ENCODE data around the gene GOLGA7B.

The GOLGA7B gene

GRCh38 chr10:97907830-97908229 lies 58.2 kb downstream of the GOLGA7B start:
- Histone ChIP-seq H3K4me1 (ENCODE audit: control insufficient read depth, insufficient read depth, low read length) (no peaks in the 10 kb centered on the region), H3K27ac (ENCODE audit: low read depth, low read length) (no peak overlapping the region), H3K4me3 (ENCODE audit: low read length) (no peak overlapping the region), H3K27me3 (ENCODE audit: control insufficient read depth, insufficient read depth, low read length) (no peaks in the 10 kb centered on the region), H3K9ac (ENCODE audit: low read length) (no peak overlapping the region), H3K36me3 (ENCODE audit: control insufficient read depth, insufficient read depth, low read length) (no peaks in the 10 kb centered on the region)

GRCh38 chr10:97910661-97911060 lies 61.0 kb downstream of the GOLGA7B start:
- Histone ChIP-seq H3K27me3 (ENCODE audit: control insufficient read depth, insufficient read depth, low read length) (no peaks in the 10 kb centered on the region), H3K27ac (ENCODE audit: low read depth, low read length) (no peak overlapping the region), H3K9ac (ENCODE audit: low read length) (no peak overlapping the region), H3K36me3 (ENCODE audit: control insufficient read depth, insufficient read depth, low read length) (no peaks in the 10 kb centered on the region), H3K4me1 (ENCODE audit: control insufficient read depth, insufficient read depth, low read length) (no peaks in the 10 kb centered on the region), H3K4me3 (ENCODE audit: low read length) (no peak overlapping the region)

GRCh38 chr10:97911217-97911616 lies 61.6 kb downstream of the GOLGA7B start:
- no peaks in the 10 kb centered on the region for H3K36me3 ChIP-seq (ENCODE audit: control insufficient read depth, insufficient read depth, low read length)
- no peak overlapping the region for H3K27ac ChIP-seq (ENCODE audit: low read depth, low read length)
- H3K9ac ChIP-seq (ENCODE audit: low read length) = no peak overlapping the region
- H3K4me1 ChIP-seq (ENCODE audit: control insufficient read depth, insufficient read depth, low read length) = no peaks in the 10 kb centered on the region
- H3K27me3 ChIP-seq (ENCODE audit: control insufficient read depth, insufficient read depth, low read length) = no peaks in the 10 kb centered on the region
- no peak overlapping the region for H3K4me3 ChIP-seq (ENCODE audit: low read length)

- H3K4me1 ChIP-seq (ENCODE audit: control insufficient read depth, insufficient read depth, low read length) = no peaks in the 10 kb centered on the region
- H3K27me3 ChIP-seq (ENCODE audit: control insufficient read depth, insufficient read depth, low read length) = no peaks in the 10 kb centered on the region
- no peak overlapping the region for H3K4me3 ChIP-seq (ENCODE audit: low read length)
- no peak overlapping the region for H3K27ac ChIP-seq (ENCODE audit: low read depth, low read length)
- no peak overlapping the region for H3K9ac ChIP-seq (ENCODE audit: low read length)
- no peaks in the 10 kb centered on the region for H3K36me3 ChIP-seq (ENCODE audit: control insufficient read depth, insufficient read depth, low read length)
Observed at GRCh38 chr10:97913193-97913592, 63.5 kb downstream of the GOLGA7B start.

- H3K36me3 ChIP-seq (ENCODE audit: control insufficient read depth, insufficient read depth, low read length) = no peaks in the 10 kb centered on the region
- no peaks in the 10 kb centered on the region for H3K27me3 ChIP-seq (ENCODE audit: control insufficient read depth, insufficient read depth, low read length)
- no peak overlapping the region for H3K4me3 ChIP-seq (ENCODE audit: low read length)
- H3K9ac ChIP-seq (ENCODE audit: low read length) = no peak overlapping the region
- H3K4me1 ChIP-seq (ENCODE audit: control insufficient read depth, insufficient read depth, low read length) = no peaks in the 10 kb centered on the region
- no peak overlapping the region for H3K27ac ChIP-seq (ENCODE audit: low read depth, low read length)
Observed at GRCh38 chr10:97913614-97914013, 64.0 kb downstream of the GOLGA7B start.

GRCh38 chr10:97914171-97914836 lies 64.7 kb downstream of the GOLGA7B start:
- no peak overlapping the region for H3K27ac ChIP-seq (ENCODE audit: low read depth, low read length)
- no peak overlapping the region for H3K4me3 ChIP-seq (ENCODE audit: low read length)
- no peak overlapping the region for H3K9ac ChIP-seq (ENCODE audit: low read length)
- no peaks in the 10 kb centered on the region for H3K36me3 ChIP-seq (ENCODE audit: control insufficient read depth, insufficient read depth, low read length)
- H3K27me3 ChIP-seq (ENCODE audit: control insufficient read depth, insufficient read depth, low read length) = no peaks in the 10 kb centered on the region
- no peaks in the 10 kb centered on the region for H3K4me1 ChIP-seq (ENCODE audit: control insufficient read depth, insufficient read depth, low read length)

GRCh38 chr10:97914837-97915211 lies 65.2 kb downstream of the GOLGA7B start:
- Histone ChIP-seq H3K27ac (ENCODE audit: low read depth, low read length) (no peak overlapping the region), H3K36me3 (ENCODE audit: control insufficient read depth, insufficient read depth, low read length) (no peaks in the 10 kb centered on the region), H3K4me3 (ENCODE audit: low read length) (no peak overlapping the region), H3K4me1 (ENCODE audit: control insufficient read depth, insufficient read depth, low read length) (no peaks in the 10 kb centered on the region), H3K9ac (ENCODE audit: low read length) (no peak overlapping the region), H3K27me3 (ENCODE audit: control insufficient read depth, insufficient read depth, low read length) (no peaks in the 10 kb centered on the region)

GRCh38 chr10:97915346-97916131 lies 65.9 kb downstream of the GOLGA7B start:
- Histone ChIP-seq H3K9ac (ENCODE audit: low read length) (no peak overlapping the region), H3K27me3 (ENCODE audit: control insufficient read depth, insufficient read depth, low read length) (no peaks in the 10 kb centered on the region), H3K4me1 (ENCODE audit: control insufficient read depth, insufficient read depth, low read length) (no peaks in the 10 kb centered on the region), H3K36me3 (ENCODE audit: control insufficient read depth, insufficient read depth, low read length) (no peaks in the 10 kb centered on the region), H3K27ac (ENCODE audit: low read depth, low read length) (no peak overlapping the region), H3K4me3 (ENCODE audit: low read length) (no peak overlapping the region)

- Histone ChIP-seq H3K4me1 (ENCODE audit: control insufficient read depth, insufficient read depth, low read length) (no peaks in the 10 kb centered on the region), H3K36me3 (ENCODE audit: control insufficient read depth, insufficient read depth, low read length) (no peaks in the 10 kb centered on the region), H3K27ac (ENCODE audit: low read depth, low read length) (no peak overlapping the region), H3K4me3 (ENCODE audit: low read length) (no peak overlapping the region), H3K27me3 (ENCODE audit: control insufficient read depth, insufficient read depth, low read length) (no peaks in the 10 kb centered on the region), H3K9ac (ENCODE audit: low read length) (no peak overlapping the region)
Observed at GRCh38 chr10:97916586-97916985, 66.9 kb downstream of the GOLGA7B start.

GRCh38 chr10:97919012-97919411 lies 69.4 kb downstream of the GOLGA7B start:
- no peaks in the 10 kb centered on the region for H3K4me1 ChIP-seq (ENCODE audit: control insufficient read depth, insufficient read depth, low read length)
- H3K4me3 ChIP-seq (ENCODE audit: low read length) = no peak overlapping the region
- H3K9ac ChIP-seq (ENCODE audit: low read length) = no peak overlapping the region
- H3K36me3 ChIP-seq (ENCODE audit: control insufficient read depth, insufficient read depth, low read length) = no peaks in the 10 kb centered on the region
- no peaks in the 10 kb centered on the region for H3K27me3 ChIP-seq (ENCODE audit: control insufficient read depth, insufficient read depth, low read length)
- no peak overlapping the region for H3K27ac ChIP-seq (ENCODE audit: low read depth, low read length)

- H3K27ac ChIP-seq (ENCODE audit: low read depth, low read length) = no peak overlapping the region
- H3K4me1 ChIP-seq (ENCODE audit: control insufficient read depth, insufficient read depth, low read length) = no peaks in the 10 kb centered on the region
- no peak overlapping the region for H3K4me3 ChIP-seq (ENCODE audit: low read length)
- H3K36me3 ChIP-seq (ENCODE audit: control insufficient read depth, insufficient read depth, low read length) = no peaks in the 10 kb centered on the region
- no peak overlapping the region for H3K9ac ChIP-seq (ENCODE audit: low read length)
- no peaks in the 10 kb centered on the region for H3K27me3 ChIP-seq (ENCODE audit: control insufficient read depth, insufficient read depth, low read length)
Observed at GRCh38 chr10:97920865-97921264, 71.2 kb downstream of the GOLGA7B start.

Measured in rectal smooth muscle tissue (tissue), 1 donor.